Frontal cortex (tissue), 4 donors: Measurements from ENCODE around the gene HES1. TPM values are rescaled to one million over a fixed set of nuclear protein-coding genes. Genes with fewer than 3 reads are reported as not detected.

Experiments
- DNase-seq, 2 donors: peaks; one replicate each; pipeline ENCODE4 v3.0.0; 2012; ENCODE audit warnings: low spot score in 2 of 2
- FAIRE-seq: peaks from 2 replicates; lab custom pipeline; 2012; peaks lifted over from hg19 to GRCh38; lab: Jason Lieb, UNC
- total RNA-seq: library from RNA; depleted of rRNA; stranded (reverse); fragments of >200 nt; gene quantifications from one replicate; pipeline ENCODE4 v1.2.3, GENCODE V29; 2014
- donor health status: control.
- donor health status: control.
- donor health status: control.

The HES1 gene
- total RNA-seq, 1 donor from 2014 or later: 14.7 TPM

- DNase-seq (no peak), FAIRE-seq (no peak)
These were observed 34.1 kb upstream of the HES1 start for GRCh38 chr3:194101592-194102432.

GRCh38 chr3:194102436-194102835 lies 33.5 kb upstream of the HES1 start:
- no peak for DNase-seq
- FAIRE-seq: no peak

GRCh38 chr3:194103505-194103904 lies 32.4 kb upstream of the HES1 start:
- FAIRE-seq (no peak), DNase-seq (no peak)

GRCh38 chr3:194103983-194104751 lies 31.8 kb upstream of the HES1 start:
- FAIRE-seq (no peak), DNase-seq (no peak)

- no peak for DNase-seq
- no peak for FAIRE-seq
These were observed 30.7 kb upstream of the HES1 start for GRCh38 chr3:194105292-194105691.

- FAIRE-seq (no peak), DNase-seq (no peak)
These were observed 28.8 kb upstream of the HES1 start for GRCh38 chr3:194107107-194107506.

GRCh38 chr3:194109192-194109863 lies 26.6 kb upstream of the HES1 start:
- DNase-seq: no peak
- no peak for FAIRE-seq

GRCh38 chr3:194110483-194110882 lies 25.5 kb upstream of the HES1 start:
- DNase-seq: no peak
- no peak for FAIRE-seq

GRCh38 chr3:194111336-194111735 lies 24.6 kb upstream of the HES1 start:
- FAIRE-seq (no peak), DNase-seq (no peak)

- FAIRE-seq (no peak), DNase-seq (no peak)
These were observed 23.5 kb upstream of the HES1 start for GRCh38 chr3:194112120-194113106.

GRCh38 chr3:194114123-194114522 lies 21.8 kb upstream of the HES1 start:
- DNase-seq (no peak), FAIRE-seq (no peak)

GRCh38 chr3:194117104-194117845 lies 18.7 kb upstream of the HES1 start:
- FAIRE-seq (no peak), DNase-seq (no peak)

GRCh38 chr3:194118920-194119319 lies 17.0 kb upstream of the HES1 start:
- FAIRE-seq (no peak), DNase-seq (no peak)

- no peak for FAIRE-seq
These were observed 15.9 kb upstream of the HES1 start for GRCh38 chr3:194119831-194120590.

GRCh38 chr3:194120789-194121770 lies 14.9 kb upstream of the HES1 start:
- DNase-seq: no peak
- no peak for FAIRE-seq

More at GRCh38 chr3:194119831-194120590, 15.9 kb upstream of the HES1 start:
- DNase-seq: no peak

- DNase-seq (no peak), FAIRE-seq (no peak)
These were observed 13.9 kb upstream of the HES1 start for GRCh38 chr3:194121891-194122631.
